Measurements from ENCODE around the gene HSPA13. TPM values are rescaled to one million over a fixed set of nuclear protein-coding genes. Genes with fewer than 3 reads are reported as not detected.
A peak's percentile ranks its signal among the peaks of the same experiment; 100 is the strongest.

Gene HSPA13, protein sequence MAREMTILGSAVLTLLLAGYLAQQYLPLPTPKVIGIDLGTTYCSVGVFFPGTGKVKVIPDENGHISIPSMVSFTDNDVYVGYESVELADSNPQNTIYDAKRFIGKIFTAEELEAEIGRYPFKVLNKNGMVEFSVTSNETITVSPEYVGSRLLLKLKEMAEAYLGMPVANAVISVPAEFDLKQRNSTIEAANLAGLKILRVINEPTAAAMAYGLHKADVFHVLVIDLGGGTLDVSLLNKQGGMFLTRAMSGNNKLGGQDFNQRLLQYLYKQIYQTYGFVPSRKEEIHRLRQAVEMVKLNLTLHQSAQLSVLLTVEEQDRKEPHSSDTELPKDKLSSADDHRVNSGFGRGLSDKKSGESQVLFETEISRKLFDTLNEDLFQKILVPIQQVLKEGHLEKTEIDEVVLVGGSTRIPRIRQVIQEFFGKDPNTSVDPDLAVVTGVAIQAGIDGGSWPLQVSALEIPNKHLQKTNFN
- total RNA-seq, result 10 to 100 TPM in 2 of 6 experiments, 1 to 10 TPM in 4; 7.2 to 17.0 (median 9.2) TPM
- long read RNA-seq, partial matches to known transcripts, result 0 of 2 reads
- long read RNA-seq, other reads (novel, unspliced or antisense), result 0 of 2 reads

DNA sequence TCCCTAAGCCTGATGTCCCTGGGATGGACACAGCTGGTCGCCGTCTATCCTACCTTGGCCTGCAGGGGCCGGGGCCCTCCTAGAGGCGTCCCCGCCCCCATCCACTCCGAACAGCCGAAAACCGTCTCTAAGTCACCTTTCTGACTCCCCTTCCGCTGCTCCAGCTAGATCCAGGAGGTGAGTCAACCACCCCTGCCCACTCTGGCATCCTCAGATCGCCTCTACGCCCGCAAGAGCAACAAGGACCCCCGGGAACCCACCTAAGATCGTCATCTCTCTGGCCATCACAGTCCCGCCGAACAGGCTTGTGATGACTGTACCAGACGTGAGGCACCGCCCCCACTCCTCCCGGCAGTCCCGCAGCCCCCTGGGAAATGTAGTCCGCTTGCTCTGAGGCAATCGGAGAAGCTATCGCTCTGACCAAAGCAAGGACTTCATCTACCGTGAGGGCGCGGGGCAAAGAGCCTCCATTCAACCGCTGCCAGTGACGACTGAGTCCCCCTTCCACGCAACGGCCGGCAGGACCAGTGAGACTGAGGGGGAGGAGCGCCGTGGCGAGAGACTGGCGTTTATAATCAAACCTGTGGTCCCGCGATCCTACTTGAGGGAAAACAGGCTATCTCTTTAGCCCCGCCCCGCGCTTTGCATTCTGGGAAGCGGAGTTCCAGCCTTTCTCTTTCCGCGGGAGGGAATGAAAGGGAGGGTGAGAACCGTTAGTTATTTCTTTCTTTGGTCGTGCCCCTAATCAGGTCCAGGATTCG is at the start of gene HSPA13:
HSPA13 (minus strand) TSS at position 312 of the 761 bp plus-strand sequence; CDS start at position 285, 27 bp downstream.
- peaks cover 0 to 22% (median 10%) of the 10 kb centered on the region in 4 donors for H3K4me1 ChIP-seq
- H3K27me3 ChIP-seq, result no peaks in the 10 kb centered on the region
- DNase-seq (peak; percentile 99 to 100 (median 100)), ATAC-seq (peak; percentile 98 to 100 (median 99))
- H3K36me3 ChIP-seq, result peaks cover 0 to 2% (median 0%) of the 10 kb centered on the region in 4 donors
- intact Hi-C loops (cut with DNase I), result no loop called here
- TF ChIP-seq, protein P1, sequence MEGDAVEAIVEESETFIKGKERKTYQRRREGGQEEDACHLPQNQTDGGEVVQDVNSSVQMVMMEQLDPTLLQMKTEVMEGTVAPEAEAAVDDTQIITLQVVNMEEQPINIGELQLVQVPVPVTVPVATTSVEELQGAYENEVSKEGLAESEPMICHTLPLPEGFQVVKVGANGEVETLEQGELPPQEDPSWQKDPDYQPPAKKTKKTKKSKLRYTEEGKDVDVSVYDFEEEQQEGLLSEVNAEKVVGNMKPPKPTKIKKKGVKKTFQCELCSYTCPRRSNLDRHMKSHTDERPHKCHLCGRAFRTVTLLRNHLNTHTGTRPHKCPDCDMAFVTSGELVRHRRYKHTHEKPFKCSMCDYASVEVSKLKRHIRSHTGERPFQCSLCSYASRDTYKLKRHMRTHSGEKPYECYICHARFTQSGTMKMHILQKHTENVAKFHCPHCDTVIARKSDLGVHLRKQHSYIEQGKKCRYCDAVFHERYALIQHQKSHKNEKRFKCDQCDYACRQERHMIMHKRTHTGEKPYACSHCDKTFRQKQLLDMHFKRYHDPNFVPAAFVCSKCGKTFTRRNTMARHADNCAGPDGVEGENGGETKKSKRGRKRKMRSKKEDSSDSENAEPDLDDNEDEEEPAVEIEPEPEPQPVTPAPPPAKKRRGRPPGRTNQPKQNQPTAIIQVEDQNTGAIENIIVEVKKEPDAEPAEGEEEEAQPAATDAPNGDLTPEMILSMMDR (IDR thresholded peaks at IDR 0.05), result no peak
- TF ChIP-seq POLR2A (IDR thresholded peaks at IDR 0.05), result peak; percentile 47
- 0% methylated on average over 12 of the region's 46 CpGs for whole genome bisulfite sequencing (ENCODE audit: insufficient coverage, low coverage, low lambda C conversion rate, missing lambda C conversion rate)
- H3K9me3 ChIP-seq, result no peaks in the 10 kb centered on the region
- peak within 1 kb of the TSS; percentile 61 to 81 (median 73) for H3K27ac ChIP-seq
- peak within 1 kb of the TSS; percentile 66 to 79 (median 75) for H3K4me3 ChIP-seq

DNA sequence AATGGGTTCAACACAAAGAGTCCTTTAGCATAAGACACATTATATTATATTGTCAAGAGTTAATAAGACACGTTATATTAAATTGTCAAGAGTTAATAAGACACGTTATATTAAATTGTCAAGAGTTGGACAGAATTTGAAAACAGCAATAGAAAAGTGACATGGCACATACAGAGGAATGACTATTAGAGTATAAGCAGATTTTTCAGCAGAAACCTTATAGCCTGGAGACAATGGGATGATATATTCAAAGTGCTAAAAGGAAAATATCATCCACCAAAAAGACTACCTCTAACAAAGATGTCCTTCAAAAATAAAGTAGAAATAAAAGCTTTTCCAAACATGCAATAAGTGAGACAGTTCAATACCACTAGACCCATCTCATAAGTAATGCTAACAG is 36.0 kb upstream of the HSPA13 start:
- ATAC-seq, result no peak
- no peak for DNase-seq
- no peaks in the 10 kb centered on the region for H3K4me1 ChIP-seq
- WGBS (ENCODE audit: insufficient coverage, low coverage, low lambda C conversion rate, missing lambda C conversion rate), result 63% methylated on average over 2 of the region's 2 CpGs
- no peak overlapping the region for H3K27ac ChIP-seq
- TF ChIP-seq, protein P1 (IDR thresholded peaks at IDR 0.05), result no peak
- no peak for TF ChIP-seq POLR2A (IDR thresholded peaks at IDR 0.05)
- H3K36me3 ChIP-seq, result no peaks in the 10 kb centered on the region
- H3K4me3 ChIP-seq, result no peak overlapping the region
- peaks cover 0 to 5% (median 0%) of the 10 kb centered on the region in 4 donors for H3K9me3 ChIP-seq
- intact Hi-C loops (cut with DNase I), result no loop called here
- no peaks in the 10 kb centered on the region for H3K27me3 ChIP-seq

DNA sequence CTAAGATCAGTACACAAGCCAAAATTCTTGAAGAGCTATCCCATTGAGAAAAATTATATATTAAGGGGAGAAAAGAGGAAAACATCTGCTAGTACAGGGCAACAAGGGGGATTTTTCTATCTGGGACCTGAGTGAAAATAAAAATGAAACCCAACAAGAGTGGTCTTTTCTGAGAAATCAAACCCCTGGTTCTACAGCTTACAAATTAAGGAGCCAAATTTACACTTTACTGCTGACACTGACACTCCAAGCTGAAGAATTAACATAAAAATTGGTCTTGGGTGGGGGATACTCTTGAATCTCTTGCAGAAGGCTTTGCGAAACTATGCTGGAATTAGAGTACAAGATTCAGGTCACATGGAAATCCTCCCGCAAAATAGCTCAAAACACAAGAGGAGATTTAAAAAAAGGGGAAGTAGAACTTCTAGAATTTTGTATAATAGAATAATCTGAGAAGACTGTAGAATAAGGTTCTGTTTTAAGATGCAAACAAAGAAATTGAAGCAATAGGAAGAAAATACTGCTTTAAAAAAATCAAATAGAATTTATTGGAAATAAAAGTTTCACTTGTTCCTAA is 32.1 kb upstream of the HSPA13 start:
- DNase-seq, result no peak
- intact Hi-C loops (cut with DNase I), result no loop called here
- no peak overlapping the region for H3K27ac ChIP-seq
- ATAC-seq, result no peak
- H3K36me3 ChIP-seq, result no peaks in the 10 kb centered on the region
- H3K27me3 ChIP-seq, result no peaks in the 10 kb centered on the region
- 58% methylated on average over 2 of the region's 2 CpGs for WGBS (ENCODE audit: insufficient coverage, low coverage, low lambda C conversion rate, missing lambda C conversion rate)
- H3K9me3 ChIP-seq, result peaks cover 0 to 5% (median 0%) of the 10 kb centered on the region in 4 donors
- TF ChIP-seq, protein P1 (IDR thresholded peaks at IDR 0.05), result no peak
- TF ChIP-seq POLR2A (IDR thresholded peaks at IDR 0.05), result no peak
- H3K4me1 ChIP-seq, result no peaks in the 10 kb centered on the region
- no peak overlapping the region for H3K4me3 ChIP-seq

DNA sequence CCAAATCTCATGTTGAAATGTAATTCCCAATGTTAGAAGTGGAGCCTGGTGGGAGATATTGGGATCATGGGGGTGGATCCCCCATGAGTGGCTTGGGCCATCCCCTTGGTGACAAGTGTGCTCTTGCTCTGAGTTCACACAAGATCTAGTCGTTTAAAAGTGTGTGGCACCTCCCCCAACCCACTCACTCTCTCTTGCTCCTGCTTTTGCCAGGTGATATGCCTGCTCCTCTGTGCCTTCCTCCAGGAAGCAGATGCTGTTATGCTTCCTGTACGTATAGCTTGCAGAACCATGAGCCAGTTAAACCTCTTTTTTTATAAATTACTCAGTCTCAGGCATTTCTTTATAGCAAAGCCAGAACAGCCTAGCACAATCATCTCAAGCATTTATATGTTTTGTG is 23.0 kb upstream of the HSPA13 start:
- WGBS (ENCODE audit: insufficient coverage, low coverage, low lambda C conversion rate, missing lambda C conversion rate), result 3% methylated on average over 2 of the region's 2 CpGs
- intact Hi-C loops (cut with DNase I), result no loop called here
- TF ChIP-seq POLR2A (IDR thresholded peaks at IDR 0.05), result no peak
- TF ChIP-seq, protein P1 (IDR thresholded peaks at IDR 0.05), result no peak

More for the DNA sequence above, 23.0 kb upstream of the HSPA13 start:
- no peaks in the 10 kb centered on the region for H3K27me3 ChIP-seq
- H3K4me1 ChIP-seq, result no peaks in the 10 kb centered on the region
- no peaks in the 10 kb centered on the region for H3K9me3 ChIP-seq
- H3K4me3 ChIP-seq, result no peak overlapping the region
- no peak overlapping the region for H3K27ac ChIP-seq
- DNase-seq (no peak), ATAC-seq (no peak)
- no peaks in the 10 kb centered on the region for H3K36me3 ChIP-seq

Measured in right lobe of liver (tissue), 6 donors.